Skeletal muscle cell (primary cell): ENCODE results near the gene APOL1.
A peak's percentile ranks its signal among the peaks of the same experiment; 100 is the strongest.
"Not testable (repeated sequence)": the region's sequence is repeated elsewhere in the genome, so short reads cannot be mapped to it uniquely, and the experiment has no call there.

Source experiments
- DNase-seq: peaks from one replicate; pipeline ENCODE4 v3.0.0-alpha.2; 2010; ENCODE audit warnings: low read depth
- H3K4me3 ChIP-seq: 2 replicates; pipeline ENCODE4 v1.5.1; 2011; ENCODE audit warnings: low read depth, mild to moderate bottlenecking, control low read depth, low read length, moderate library complexity

Gene APOL1

DNA sequence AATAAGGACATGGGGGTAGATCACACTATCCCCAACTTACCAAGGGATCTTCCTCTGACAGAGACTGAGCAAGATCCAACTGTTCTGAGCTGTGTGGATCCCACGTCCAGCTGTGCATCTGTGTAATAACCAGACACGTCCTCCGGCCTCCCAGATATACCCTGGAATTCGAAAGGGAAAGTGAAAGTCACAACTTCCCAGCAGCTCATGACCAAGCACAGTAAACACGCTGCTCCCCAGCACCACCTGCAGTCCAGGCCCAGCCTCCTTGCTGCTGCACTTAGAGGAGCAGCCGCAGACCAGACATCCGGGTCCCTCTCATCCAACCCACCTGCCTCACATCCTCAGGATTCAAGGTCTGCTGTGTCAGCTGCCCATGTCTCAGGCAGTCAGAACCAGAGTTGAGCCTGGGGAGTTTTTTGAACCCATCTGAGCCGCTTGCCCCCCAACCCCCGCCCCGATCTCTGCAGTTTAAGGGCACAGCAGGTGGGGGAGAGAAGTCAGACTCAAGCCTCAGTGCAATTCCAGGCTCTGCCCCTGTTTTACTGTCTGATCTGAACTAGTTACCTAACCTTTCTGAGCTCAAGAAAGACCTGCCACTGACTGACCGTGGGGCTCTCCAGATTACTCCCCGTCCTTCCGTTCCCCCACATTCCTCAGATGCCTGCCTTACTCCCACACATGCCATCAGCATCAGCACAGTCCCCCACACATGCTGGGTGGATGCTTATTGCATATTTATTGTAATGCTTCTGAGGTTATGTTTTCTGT, 13.3 kb upstream of the APOL1 start, which contains the start of gene APOL2:
TSS of gene APOL2 (minus strand) at position 127 of the 771 bp plus-strand sequence. CDS start 6,365 bp downstream, outside the sequence.
- peak within 1 kb of the TSS; percentile 72 for H3K4me3 ChIP-seq
- peak; percentile 79 for DNase-seq

DNA sequence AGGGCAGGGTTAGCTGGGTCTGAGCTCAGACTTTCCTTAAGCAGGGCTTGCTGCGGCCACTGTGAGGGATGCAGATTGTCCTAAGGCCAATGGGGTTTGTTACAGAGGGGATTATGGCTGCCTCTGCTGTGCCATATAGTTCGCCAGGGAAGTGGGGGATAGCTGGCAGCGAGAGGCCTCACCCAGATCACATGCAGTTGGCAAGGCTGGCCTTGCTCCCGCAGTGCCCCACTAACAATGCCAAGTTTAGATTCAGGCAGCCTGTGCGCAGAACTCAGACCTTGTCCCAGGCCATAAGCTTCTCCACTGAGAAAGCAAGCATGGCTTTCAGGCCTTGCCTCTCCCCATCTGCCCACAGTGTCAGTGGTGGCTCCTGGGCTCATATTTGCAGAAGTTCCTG, 8.9 kb upstream of the APOL1 start:
- no peak for DNase-seq
- no peak overlapping the region for H3K4me3 ChIP-seq

DNA sequence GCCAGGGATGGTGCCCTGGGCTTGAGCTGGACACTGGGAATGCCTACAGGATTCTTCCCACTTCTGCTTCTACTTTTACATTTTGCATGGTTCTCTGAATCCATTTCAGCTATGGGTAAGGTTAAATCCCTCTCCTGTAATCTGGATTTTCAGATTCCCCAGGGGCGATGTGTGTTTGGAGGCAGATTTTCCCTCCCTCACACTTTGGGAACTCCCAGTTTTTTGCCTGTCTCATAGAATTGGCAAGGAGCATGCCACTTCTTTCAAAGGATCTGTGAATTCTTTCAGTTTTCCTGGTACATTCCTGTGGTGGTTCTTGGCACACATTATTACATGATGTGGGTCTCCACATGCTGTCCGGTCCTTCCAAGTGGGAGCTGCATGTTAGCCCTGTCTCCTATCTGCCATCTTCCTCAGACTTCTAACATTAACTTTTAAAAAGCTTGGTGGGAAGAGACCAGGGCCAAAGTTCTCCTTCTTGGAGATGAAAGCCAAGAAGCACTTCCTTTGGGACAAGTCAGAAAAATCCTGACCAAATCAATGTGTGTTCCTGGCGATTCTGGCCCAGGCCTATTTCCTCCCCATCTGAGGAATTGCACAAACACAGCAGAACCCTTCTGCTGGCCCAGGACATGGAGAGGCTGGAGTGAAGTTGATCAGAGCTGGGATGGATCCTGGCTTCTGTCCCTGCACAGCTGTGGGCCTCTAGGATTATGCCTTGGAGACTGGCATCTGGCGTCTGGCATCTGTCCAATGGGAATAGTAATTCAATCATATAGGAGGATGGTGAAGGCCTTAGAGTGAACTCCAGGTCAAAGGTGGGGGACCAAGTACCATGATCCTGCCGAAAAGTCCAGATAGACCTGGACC, 8.2 kb upstream of the APOL1 start:
- H3K4me3 ChIP-seq, result no peak overlapping the region
- no peak for DNase-seq

DNA sequence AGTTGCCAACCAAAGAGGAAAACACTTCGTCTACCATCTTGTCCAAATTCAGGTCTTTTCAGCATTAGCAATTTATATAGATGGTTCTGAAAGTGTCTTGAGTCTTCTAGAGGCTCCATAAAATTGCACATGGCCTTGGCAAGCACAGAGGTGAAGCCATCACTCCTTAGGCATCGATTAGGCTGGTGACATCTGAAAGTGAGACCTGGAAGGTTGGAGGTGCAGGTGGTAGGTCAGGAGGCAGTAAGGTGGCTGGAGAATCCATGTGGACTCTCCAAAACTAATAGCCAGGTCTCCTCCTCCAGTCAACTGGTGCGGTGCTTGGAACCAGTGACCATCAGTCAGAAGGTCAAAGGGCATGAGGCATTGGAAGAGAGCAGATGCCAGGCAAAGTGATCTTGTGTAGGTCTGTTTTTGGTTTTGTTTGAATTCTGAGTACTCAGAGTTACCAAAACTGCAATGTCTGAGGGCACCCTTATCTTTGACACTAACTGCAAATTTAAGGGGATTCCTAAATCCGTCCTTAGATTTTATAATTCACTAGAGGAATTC, 7.1 kb upstream of the APOL1 start:
- H3K4me3 ChIP-seq, result no peak overlapping the region
- no peak for DNase-seq

DNA sequence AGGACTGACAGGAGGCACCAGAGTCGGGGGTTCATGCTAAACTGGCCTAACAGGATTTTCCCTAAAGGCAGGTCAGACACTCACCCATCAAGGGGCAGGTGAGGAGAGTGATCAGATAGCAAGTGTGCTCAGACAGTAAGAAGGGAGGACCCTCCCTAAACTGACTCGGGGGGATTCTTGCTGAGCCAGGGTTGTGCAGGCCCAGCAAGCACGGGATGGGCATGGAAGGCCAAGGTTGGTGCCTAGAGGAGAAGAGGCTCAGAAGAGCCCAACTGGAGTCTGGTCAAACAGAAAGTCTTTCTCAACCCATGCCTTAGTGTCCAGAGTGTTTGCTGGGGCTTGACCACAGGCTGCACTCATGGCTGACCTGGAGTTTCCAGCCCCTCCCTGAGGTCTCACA, 6.2 kb upstream of the APOL1 start:
- DNase-seq, result no peak
- H3K4me3 ChIP-seq, result no peak overlapping the region

DNA sequence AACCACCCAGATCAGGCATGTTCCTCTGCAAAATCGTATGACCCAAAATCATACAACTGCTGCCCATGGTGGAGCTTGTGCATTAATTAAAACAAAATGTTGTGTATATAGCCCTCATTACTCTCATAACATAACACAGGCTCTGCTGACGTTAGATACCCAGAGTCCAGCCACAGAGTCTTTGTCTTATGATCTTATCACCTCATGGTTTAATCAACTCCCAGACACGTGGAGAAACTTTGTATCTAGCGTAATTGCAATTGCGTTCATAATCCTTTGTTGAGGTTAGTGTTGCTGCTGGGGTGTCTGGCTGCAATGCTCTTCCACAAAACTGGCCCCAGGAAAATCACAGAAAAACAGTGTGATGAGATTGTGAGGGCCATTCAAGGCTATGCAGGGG, 5.0 kb upstream of the APOL1 start:
- no peak overlapping the region for H3K4me3 ChIP-seq
- no peak for DNase-seq

DNA sequence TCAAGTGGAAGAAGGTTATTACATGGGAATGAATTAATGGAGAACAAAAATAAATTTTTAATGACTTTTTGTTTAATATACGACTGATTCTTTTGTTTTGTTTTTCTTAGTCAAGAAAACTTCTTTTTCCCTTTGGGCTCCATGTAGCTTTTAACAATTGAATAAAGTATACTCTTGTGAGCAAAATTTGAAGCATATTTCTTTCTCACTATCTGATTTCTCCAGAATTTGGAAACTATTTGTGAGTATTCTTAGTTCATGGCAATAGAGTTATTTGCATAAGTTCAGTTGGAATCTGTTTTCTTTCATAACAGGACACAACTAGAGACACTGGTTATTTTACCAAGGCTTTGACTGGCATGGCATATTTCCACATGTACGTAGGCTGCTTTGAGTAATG, 3.8 kb upstream of the APOL1 start:
- DNase-seq, result no peak
- no peak overlapping the region for H3K4me3 ChIP-seq

DNA sequence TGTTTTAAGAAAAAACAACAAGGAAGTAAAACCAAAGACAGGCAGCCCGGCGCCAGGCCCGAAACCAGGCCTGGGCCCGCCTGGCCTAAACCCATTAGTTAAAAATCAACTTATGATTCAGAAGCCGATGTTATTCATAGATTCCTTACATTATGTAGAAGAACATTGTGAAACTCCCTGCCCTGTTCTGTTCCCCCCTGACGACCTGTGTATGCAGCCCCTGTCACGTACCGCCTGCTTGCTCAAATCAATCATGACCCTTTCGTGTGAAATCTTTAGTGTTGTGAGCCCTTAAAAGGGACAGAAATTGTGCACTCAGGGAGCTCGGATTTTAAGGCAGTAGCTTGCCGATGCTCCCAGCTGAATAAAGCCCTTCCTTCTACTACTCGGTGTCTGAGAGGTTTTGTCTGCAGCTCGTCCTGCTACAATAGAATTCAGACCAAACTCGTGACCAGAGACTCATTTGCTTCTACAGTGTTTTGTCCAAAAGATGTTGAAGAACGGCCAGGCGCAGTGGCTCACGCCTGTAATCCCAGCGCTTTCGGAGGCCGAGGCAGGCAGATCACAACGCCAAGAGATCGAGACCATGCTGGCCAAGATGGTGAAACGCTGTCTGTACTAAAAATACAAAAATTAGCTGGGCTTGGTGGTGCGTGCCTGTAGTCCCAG, 2.5 kb upstream of the APOL1 start:
- not testable (repeated sequence) for DNase-seq, H3K4me3 ChIP-seq

DNA sequence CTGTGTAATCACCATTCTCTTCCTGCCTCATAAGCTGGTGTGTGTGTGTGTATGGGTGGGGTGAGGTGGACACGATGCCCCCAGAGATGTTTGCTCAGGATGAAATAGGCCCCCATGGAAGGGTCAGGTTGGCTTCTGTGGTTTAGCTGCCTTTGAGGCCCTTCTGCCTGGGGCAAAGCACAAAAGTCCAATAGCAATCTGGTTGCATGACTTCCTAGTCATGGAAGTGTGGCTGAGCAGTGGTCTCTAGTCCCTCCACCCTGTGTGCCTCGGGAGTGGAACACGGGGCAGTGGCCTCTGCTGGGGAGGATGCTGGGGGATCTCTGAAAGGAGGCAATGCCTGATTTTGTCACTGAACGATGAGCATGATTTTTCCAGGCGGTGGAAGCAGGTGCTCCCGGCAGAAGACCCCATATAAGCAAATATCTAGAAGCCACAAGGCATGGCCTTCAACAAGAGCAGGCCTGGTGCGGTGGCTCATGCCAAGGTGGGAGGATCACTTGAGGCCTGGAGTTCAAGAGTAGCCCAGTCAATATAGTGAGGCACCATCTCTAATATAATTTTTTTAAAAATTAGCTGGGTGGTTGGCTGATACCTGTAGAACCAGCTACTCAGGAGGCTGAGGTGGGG, 839 bp upstream of the APOL1 start:
- not testable (repeated sequence) for H3K4me3 ChIP-seq, DNase-seq

DNA sequence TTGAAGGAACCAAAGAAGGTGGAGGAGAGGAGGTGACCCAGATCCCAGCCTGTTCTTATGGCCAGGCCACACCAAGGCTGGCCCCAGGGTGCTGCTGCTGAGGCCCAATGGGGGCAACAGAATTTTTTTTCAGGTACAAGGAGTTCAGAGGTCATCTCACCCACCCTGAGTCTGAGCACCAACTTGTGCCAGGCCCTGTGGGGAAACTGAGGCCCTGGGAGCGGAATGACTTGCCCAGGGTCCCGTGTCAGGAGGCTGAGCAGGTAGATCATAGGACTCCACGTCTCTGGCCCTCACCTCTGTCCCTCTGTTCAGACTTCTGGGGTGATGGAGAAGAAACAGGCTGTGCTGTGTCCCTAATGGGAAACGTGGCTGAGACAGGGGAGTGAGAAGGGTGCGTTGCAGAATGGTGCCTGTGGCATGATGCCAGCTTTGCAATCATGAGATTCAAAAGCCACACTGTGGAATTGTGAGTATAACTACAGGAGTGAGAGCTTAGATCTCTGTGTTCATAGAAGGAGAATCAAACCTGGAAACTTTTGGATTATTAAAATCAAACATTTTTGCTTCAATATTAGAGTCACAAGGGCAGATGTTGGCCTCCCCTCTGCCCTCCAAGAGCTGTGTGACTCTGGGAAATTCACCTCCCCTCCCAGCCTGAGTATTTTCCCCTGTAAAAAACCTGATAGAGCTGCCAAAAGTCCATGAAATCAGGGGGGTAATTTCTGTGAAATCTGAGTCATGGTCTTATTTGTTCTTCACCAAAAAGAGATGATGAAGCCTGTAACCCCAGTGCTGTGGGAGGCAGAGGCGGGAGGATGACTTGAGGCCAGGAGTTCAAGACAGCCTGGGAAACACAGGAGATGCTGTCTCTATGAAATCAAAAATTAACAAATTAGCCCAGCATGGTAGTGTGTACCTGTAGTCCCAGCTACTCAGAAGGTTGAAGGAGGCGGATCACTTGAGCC, 874 bp downstream of the APOL1 start:
- no peak for DNase-seq
- H3K4me3 ChIP-seq, result no peak overlapping the region

DNA sequence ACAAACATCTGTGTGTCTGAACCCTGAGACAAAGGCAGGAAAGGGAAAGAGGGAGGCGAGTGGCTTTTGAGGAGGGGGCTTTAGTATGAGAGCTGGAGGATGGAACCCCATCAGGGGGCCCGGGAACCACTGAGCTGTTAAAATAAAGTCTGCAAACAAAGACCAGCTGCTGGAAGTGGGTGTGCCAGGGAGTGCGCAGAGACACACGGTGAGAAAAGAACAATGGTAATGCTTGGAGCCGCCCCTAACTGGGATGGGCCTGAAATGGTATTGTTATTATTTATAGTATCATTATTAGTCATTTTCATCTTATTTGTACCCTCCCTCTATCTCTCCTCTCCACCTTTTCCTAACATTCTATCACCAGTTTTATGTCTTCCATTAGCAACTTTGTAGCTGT, 2.6 kb downstream of the APOL1 start:
- DNase-seq, H3K4me3 ChIP-seq: not testable (repeated sequence)

DNA sequence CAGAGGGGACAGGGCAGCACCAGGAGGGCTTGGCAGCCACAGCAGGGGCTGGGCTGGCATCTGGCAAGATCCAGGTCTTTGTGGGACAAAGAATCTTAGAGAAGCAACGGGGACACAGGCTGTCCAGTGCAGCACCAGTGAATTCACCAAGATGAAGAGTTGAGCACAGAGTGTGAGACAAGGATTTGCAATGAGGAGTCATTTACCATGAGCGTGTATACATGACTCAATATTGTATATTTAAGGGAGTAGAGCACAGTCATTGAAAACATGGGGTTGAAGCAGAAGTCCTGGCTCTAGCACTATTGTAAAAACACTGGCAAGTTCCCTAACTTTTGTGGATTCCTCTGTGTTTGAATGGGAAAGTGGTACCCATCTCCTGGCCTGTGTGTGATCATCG, 3.5 kb downstream of the APOL1 start:
- no peak overlapping the region for H3K4me3 ChIP-seq
- no peak for DNase-seq

DNA sequence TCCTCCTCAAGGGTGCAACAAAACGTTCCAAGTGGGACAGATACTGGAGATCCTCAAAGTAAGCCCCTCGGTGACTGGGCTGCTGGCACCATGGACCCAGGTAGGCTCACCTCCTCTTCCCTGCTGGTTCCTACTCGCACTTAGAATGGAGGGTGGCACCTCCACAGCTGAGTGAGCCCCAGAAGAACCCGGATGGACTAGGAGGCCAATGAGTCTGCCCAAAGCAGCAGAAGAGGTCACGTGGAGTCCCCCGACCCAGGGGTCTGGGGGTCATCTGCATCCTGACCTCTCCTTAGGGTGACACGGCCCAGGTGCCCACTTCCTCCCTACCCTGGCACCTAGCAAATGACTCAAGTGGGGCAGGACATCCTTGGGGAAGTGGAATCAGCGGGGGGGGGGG, 4.4 kb downstream of the APOL1 start:
- H3K4me3 ChIP-seq, result no peak overlapping the region
- no peak for DNase-seq

DNA sequence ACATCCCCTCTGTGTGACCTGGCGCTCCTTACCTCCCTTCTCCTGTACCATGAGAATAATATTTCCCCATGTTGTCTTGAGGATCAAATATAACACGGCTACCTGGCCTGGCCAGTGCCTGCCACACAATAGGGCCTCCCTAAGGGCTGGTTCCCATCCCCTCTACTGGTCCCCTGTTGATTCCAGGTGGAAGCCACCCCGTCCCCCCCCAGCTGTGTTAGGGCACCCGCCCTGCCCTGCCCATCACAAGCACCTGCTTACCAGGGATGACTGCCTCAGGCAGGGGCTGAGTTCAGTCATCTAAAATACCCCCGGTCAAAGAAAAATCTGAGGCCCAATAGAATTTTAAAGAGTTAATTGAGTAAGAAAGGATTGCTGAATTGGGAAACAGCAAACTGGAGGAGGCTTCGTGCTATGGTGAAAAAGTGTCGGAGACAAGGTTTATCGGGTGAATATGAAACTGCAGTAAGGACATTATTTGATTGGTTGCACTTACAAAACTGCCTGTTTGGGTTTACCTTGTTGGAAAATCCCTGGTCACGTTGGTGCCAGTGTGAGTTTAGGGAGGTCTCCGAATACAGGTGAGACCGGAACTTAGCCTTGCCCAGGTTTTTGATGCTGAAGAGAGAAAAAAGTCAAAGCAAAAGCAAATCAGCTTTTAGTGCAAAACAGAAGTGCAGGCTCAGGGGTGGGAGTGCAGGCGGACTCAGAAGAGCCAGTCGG, 5.2 kb downstream of the APOL1 start:
- H3K4me3 ChIP-seq, result no peak overlapping the region
- DNase-seq, result no peak

DNA sequence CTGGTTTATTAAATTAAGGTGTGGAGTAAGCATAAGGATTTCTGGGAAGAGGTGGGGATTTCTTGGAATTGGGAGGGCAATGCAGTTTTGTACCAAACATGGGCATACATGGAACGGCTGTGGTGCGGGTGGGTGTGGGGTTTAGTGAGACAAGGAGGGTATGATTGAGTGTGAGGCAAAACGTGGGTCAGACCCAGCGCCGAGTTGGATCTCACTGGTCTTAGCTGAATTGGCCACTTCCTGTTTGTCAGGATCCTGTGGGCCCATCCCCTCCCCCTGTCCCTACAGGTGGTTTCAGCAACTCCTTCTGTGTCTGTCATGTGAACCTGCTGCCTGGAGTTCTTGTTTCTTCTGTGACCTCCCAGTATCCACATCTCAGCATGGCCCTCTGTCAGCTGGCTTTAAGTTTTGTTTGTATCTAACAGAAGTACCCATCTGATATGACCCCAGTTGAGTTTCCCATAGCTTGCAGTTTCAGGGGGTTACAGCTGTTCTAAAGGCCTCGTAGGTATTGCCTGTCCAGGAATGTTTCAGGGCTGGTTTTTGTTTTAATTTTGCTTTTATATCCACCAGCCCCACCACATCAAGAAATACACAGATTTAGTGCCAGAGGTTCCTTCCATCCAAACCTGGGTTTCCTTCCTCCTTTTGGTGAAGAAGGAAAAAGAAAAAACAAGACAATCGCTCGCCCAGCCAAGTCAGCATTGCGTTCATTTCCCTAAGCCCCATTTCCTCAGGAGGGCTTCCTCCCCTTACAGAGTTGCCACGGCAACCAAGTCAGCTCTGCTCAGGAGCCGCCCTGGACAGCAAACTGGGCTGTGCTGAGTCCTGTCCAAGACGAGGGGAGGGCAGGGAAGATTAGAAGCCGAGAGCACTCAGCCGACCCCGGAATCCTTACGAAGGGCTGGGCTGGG, 6.0 kb downstream of the APOL1 start:
- no peak for DNase-seq
- no peak overlapping the region for H3K4me3 ChIP-seq

DNA sequence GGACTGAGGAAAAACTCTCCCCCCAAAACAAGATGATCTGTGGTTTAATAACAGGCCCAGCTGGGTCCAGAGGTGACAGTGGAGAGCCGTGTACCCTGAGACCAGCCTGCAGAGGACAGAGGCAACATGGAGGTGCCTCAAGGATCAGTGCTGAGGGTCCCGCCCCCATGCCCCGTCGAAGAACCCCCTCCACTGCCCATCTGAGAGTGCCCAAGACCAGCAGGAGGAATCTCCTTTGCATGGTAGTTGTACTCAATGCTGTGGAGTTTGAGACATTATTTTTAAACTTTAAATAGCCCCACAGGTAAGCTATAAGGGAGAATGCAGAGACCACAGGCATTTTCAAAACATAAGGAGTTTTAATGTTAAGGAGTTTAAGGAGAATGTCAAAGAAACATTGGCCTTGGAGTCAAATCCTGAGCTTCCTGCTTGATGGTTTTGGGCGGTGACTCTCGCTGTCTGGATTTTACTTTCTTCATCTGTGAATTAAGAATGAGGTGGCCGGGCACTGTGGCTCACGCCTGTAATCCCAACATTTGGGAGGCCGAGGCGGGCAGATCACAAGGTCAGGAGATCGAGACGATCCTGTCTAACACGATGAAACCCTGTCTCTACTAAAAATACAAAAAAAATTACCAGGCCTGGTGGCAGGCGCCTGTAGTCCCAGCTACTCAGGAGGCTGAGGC, 6.8 kb downstream of the APOL1 start:
- no peak overlapping the region for H3K4me3 ChIP-seq

More for the DNA sequence above, 6.8 kb downstream of the APOL1 start:
- no peak for DNase-seq
